ENCODE results near the gene MYO1D.

DNA sequence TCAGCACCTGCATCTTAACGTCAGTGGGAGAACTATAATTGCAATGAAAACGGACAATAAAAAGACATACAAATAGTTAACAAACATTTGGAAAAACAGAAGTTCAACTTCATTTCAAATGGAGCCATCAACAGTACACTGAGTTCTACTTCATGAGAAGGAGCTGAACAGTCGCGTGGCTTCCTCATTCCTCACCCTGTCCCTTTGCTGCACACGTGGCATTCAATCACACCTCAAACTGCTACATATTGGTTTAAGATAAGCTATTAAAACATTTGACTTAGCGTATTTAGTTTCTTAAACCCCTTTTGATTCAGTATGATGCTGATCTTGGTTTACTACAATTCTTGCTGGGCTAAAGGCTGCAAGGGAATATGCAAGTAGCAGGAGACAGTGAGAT lies 313.3 kb downstream of the MYO1D start:
- TF ChIP-seq POLR2AphosphoS5 (IDR thresholded peaks at IDR 0.05; ENCODE audit: low read depth, low read length): no peak
- TF ChIP-seq SIN3A (IDR thresholded peaks at IDR 0.05; ENCODE audit: low read depth): no peak
- no peak for TF ChIP-seq EZH2 (IDR thresholded peaks at IDR 0.05)
- TF ChIP-seq CTCF (IDR thresholded peaks at IDR 0.05 in 2 of 3, conservative IDR thresholded peaks at IDR 0.05 in 1 of 3; ENCODE audit: borderline replicate concordance in 1 of 3, insufficient read depth in 1 of 3, low read depth in 2 of 3, low read length in 2 of 3): no peak

Data from HCT116 (cell line).